Measurements from ENCODE around the gene VPS8. TPM values are rescaled to one million over a fixed set of nuclear protein-coding genes. Genes with fewer than 3 reads are reported as not detected.

The VPS8 gene
- total RNA-seq, 1 donor from 2014 or later = 94.5 TPM

DNA sequence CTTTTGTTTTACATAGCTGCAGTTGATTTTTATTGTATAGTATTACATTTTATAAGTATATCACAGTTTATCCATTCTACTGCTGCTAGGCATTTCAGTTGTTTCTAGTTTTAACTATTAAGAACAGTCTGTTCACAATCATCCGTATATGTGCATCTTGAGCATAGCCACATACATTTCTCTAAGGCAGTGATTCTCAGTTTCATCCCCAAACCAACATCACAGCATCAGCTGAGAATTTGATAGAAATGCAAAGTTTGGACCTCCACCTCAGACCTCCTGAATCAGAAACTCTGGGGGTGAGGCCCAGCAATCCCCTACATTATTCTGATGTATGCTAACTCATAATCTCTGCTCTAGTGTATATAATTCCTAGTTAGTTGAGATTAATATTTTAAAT, 120.8 kb downstream of the VPS8 start:
- TF ChIP-seq, protein P1, sequence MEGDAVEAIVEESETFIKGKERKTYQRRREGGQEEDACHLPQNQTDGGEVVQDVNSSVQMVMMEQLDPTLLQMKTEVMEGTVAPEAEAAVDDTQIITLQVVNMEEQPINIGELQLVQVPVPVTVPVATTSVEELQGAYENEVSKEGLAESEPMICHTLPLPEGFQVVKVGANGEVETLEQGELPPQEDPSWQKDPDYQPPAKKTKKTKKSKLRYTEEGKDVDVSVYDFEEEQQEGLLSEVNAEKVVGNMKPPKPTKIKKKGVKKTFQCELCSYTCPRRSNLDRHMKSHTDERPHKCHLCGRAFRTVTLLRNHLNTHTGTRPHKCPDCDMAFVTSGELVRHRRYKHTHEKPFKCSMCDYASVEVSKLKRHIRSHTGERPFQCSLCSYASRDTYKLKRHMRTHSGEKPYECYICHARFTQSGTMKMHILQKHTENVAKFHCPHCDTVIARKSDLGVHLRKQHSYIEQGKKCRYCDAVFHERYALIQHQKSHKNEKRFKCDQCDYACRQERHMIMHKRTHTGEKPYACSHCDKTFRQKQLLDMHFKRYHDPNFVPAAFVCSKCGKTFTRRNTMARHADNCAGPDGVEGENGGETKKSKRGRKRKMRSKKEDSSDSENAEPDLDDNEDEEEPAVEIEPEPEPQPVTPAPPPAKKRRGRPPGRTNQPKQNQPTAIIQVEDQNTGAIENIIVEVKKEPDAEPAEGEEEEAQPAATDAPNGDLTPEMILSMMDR (IDR thresholded peaks at IDR 0.05; ENCODE audit: partially characterized antibody, unreplicated experiment) = no peak
- Mint-ChIP-seq H3K4me1 (ENCODE audit: low read depth, unreplicated experiment) (no peaks in the 10 kb centered on the region), H3K27me3 (ENCODE audit: unreplicated experiment) (no peaks in the 10 kb centered on the region), H3K9me3 (ENCODE audit: unreplicated experiment) (peaks cover 2% of the 10 kb centered on the region), H3K36me3 (ENCODE audit: unreplicated experiment) (no peaks in the 10 kb centered on the region), H3K4me3 (ENCODE audit: unreplicated experiment) (no peak overlapping the region), H3K27ac (ENCODE audit: unreplicated experiment) (no peak overlapping the region)
- no peak for DNase-seq

DNA sequence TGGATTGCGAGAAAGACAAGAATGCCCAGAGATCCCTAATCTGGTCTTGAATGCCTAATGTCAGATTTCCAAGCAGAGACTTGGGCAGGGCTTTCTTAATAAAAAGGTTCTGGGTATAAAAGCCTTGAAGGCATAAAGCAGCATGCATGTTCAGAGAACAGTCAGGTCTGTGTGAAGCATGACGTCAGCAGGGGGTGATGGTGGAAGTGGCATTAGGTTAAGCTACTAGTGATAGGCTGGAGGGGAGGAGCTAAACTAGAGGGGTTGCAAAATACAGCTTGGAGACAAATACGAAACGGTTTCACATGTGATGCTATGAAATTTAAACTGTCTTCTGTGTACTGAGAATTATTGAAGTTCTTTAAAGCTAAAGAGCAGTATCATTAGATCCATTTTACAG, 125.6 kb downstream of the VPS8 start:
- TF ChIP-seq, protein P1 (IDR thresholded peaks at IDR 0.05; ENCODE audit: partially characterized antibody, unreplicated experiment) = no peak
- Mint-ChIP-seq H3K4me3 (ENCODE audit: unreplicated experiment) (no peak overlapping the region), H3K4me1 (ENCODE audit: low read depth, unreplicated experiment) (no peaks in the 10 kb centered on the region), H3K27ac (ENCODE audit: unreplicated experiment) (no peak overlapping the region), H3K9me3 (ENCODE audit: unreplicated experiment) (peaks cover 2% of the 10 kb centered on the region), H3K36me3 (ENCODE audit: unreplicated experiment) (no peaks in the 10 kb centered on the region), H3K27me3 (ENCODE audit: unreplicated experiment) (no peaks in the 10 kb centered on the region)
- DNase-seq = no peak

DNA sequence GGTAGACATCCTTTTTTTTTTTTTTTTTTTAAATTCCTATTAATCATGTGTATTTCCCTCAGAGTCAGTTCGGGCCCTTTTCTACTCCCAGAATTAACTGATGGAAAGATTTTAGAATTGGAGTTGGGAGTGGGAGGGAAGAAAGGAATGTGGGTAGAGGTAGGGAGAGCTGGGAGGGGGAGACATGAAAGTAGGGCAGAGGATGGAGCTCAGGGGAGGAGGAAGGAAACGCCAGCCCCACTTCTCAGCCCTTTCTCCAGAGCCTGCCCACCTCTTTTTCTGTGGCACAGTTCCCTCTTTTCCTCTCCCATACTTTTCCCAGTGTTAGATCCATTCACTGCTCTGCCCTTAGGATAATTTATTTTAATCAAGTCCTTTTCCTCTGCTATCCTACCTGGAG, 129.4 kb downstream of the VPS8 start:
- Mint-ChIP-seq H3K27ac (ENCODE audit: unreplicated experiment) (no peak overlapping the region), H3K4me3 (ENCODE audit: unreplicated experiment) (no peak overlapping the region), H3K27me3 (ENCODE audit: unreplicated experiment) (no peaks in the 10 kb centered on the region), H3K9me3 (ENCODE audit: unreplicated experiment) (no peaks in the 10 kb centered on the region), H3K4me1 (ENCODE audit: low read depth, unreplicated experiment) (peaks cover 9% of the 10 kb centered on the region), H3K36me3 (ENCODE audit: unreplicated experiment) (peaks cover 5% of the 10 kb centered on the region)
- TF ChIP-seq, protein P1 (IDR thresholded peaks at IDR 0.05; ENCODE audit: partially characterized antibody, unreplicated experiment) = no peak
- DNase-seq = no peak

DNA sequence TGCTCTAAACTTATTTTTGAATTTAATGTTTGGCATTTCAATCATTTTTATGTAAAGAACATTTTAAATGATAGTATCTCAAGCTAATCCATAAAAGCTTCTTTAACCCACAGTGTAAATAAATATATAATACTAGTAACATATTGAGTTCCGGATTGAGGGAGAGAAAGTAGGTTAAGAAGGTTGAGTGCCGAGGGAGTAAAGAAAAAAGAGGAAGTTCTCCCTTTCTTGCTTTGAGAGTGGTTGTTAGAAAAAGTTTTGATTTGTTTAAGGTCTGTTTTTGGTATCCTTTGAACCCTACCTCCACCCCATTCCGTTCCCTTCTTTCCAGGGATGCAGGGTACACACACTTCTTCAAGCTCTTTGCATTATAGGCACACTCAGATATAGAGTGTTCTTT, 130.8 kb downstream of the VPS8 start:
- H3K27ac Mint-ChIP-seq (ENCODE audit: unreplicated experiment) = no peak overlapping the region
- peaks cover 9% of the 10 kb centered on the region for H3K4me1 Mint-ChIP-seq (ENCODE audit: low read depth, unreplicated experiment)
- H3K36me3 Mint-ChIP-seq (ENCODE audit: unreplicated experiment) = peaks cover 5% of the 10 kb centered on the region
- no peaks in the 10 kb centered on the region for H3K9me3 Mint-ChIP-seq (ENCODE audit: unreplicated experiment)
- TF ChIP-seq, protein P1 (IDR thresholded peaks at IDR 0.05; ENCODE audit: partially characterized antibody, unreplicated experiment) = no peak
- DNase-seq = no peak
- H3K27me3 Mint-ChIP-seq (ENCODE audit: unreplicated experiment) = no peaks in the 10 kb centered on the region
- no peak overlapping the region for H3K4me3 Mint-ChIP-seq (ENCODE audit: unreplicated experiment)

DNA sequence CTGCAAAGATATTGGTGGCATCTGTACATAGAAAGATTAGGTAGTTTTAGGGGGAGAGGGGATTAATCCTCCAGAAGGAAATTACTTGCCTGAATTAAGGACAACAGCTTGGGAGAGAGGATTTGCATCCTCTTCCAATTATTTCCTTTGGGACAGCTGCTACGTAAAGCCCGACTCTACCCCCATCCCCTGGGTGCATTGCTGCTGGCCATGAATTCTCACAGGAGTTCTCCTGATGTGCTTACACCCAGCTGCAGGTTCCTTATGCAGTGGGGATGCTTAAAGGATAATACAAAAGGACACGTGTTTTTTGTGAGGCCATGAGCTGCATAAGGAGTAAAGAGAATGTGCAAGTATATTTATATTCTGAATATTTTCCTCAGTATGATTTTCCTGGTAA, 132.3 kb downstream of the VPS8 start:
- Mint-ChIP-seq H3K36me3 (ENCODE audit: unreplicated experiment) (peaks cover 5% of the 10 kb centered on the region), H3K27ac (ENCODE audit: unreplicated experiment) (peak overlapping the region; percentile 34), H3K4me1 (ENCODE audit: low read depth, unreplicated experiment) (peaks cover 9% of the 10 kb centered on the region)

More for the DNA sequence above, 132.3 kb downstream of the VPS8 start:
- no peak overlapping the region for H3K4me3 Mint-ChIP-seq (ENCODE audit: unreplicated experiment)
- H3K27me3 Mint-ChIP-seq (ENCODE audit: unreplicated experiment) = no peaks in the 10 kb centered on the region
- H3K9me3 Mint-ChIP-seq (ENCODE audit: unreplicated experiment) = no peaks in the 10 kb centered on the region
- TF ChIP-seq, protein P1 (IDR thresholded peaks at IDR 0.05; ENCODE audit: partially characterized antibody, unreplicated experiment) = no peak
- DNase-seq = no peak

All from glutamatergic neuron (in vitro differentiated cells).